HepG2 (cell line): ENCODE measurements around the gene HSPB7. TPM values are rescaled to one million over a fixed set of nuclear protein-coding genes. Genes with fewer than 3 reads are reported as not detected.

Experiments used
- AGO1 ChIP-seq: fragments of 200-400 bp; formaldehyde crosslinking; IDR thresholded peaks from 2 replicates; pipeline ENCODE4 v1.6.1; 2017; ENCODE audit warnings: mild to moderate bottlenecking, low read depth, low read length, moderate library complexity; ENCODE audit not compliant: poor library complexity, severe bottlenecking
- ELF3 ChIP-seq: IDR thresholded peaks from 2 replicates; pipeline ENCODE4 v1.6.1; 2016; ENCODE audit warnings: missing genetic modification reagents, missing compliant biosample characterization
- HMGA1 ChIP-seq: sonication (generic); formaldehyde crosslinking; conservative IDR thresholded peaks from 2 replicates; pipeline ENCODE4 v1.4.0; 2020; ENCODE audit warnings: missing genetic modification reagents
- KLF13 ChIP-seq: sonication (generic); formaldehyde crosslinking; IDR thresholded peaks from 2 replicates; pipeline ENCODE4 v1.4.0; 2020; ENCODE audit warnings: mild to moderate bottlenecking, missing genetic modification reagents
- MTF2 ChIP-seq: sonication (generic); formaldehyde crosslinking; IDR thresholded peaks from 2 replicates; pipeline ENCODE4 v1.5.0; 2020; ENCODE audit warnings: missing genetic modification reagents, borderline replicate concordance
- MYC ChIP-seq: sonication (generic); formaldehyde crosslinking; IDR thresholded peaks from 2 replicates; pipeline ENCODE4 v1.9.0; 2021; ENCODE audit warnings: missing genetic modification reagents, borderline replicate concordance
- PCBP2 ChIP-seq: fragments of 200-400 bp; formaldehyde crosslinking; optimal IDR thresholded peaks from 2 replicates; pipeline ENCODE3; 2018; ENCODE audit warnings: low read length, low read depth; ENCODE audit not compliant: poor library complexity, severe bottlenecking
- PHF21A ChIP-seq: sonication (generic); formaldehyde crosslinking; IDR thresholded peaks from 2 replicates; pipeline ENCODE4 v1.5.0; 2020; ENCODE audit warnings: mild to moderate bottlenecking, missing genetic modification reagents
- RELA ChIP-seq: sonication (generic); formaldehyde crosslinking; IDR thresholded peaks from 2 replicates; pipeline ENCODE4 v1.4.0; 2020; ENCODE audit warnings: missing genetic modification reagents
- RXRA ChIP-seq: sonication (generic); formaldehyde crosslinking; IDR thresholded peaks from 2 replicates; pipeline ENCODE4 v1.5.1; 2020; ENCODE audit warnings: missing genetic modification reagents
- SAP130 ChIP-seq: IDR thresholded peaks from 2 replicates; pipeline ENCODE4 v1.6.1; 2016; ENCODE audit warnings: low read depth
- SMYD3 ChIP-seq: sonication (generic); formaldehyde crosslinking; IDR thresholded peaks from 2 replicates; pipeline ENCODE4 v1.8.1; 2023; ENCODE audit warnings: mild to moderate bottlenecking, missing genetic modification reagents
- SRSF1 ChIP-seq: fragments of 200-400 bp; formaldehyde crosslinking; optimal IDR thresholded peaks from 2 replicates; pipeline ENCODE3; 2017; ENCODE audit warnings: mild to moderate bottlenecking, low read depth, low read length, moderate library complexity
- TEAD3 ChIP-seq: optimal IDR thresholded peaks from 2 replicates; pipeline ENCODE3; 2016; ENCODE audit warnings: borderline replicate concordance
- ZNF329 ChIP-seq: sonication (generic); formaldehyde crosslinking; IDR thresholded peaks from 2 replicates; pipeline ENCODE4 v1.9.0; 2021; ENCODE audit warnings: low read depth, mild to moderate bottlenecking, missing genetic modification reagents
- ZNF773 ChIP-seq: sonication (generic); formaldehyde crosslinking; IDR thresholded peaks from 2 replicates; pipeline ENCODE4 v1.4.0; 2020; ENCODE audit warnings: missing genetic modification reagents, borderline replicate concordance
- polyA plus RNA-seq, 8 experiments: library from polyadenylated mRNA; depleted of rRNA in 3 of 8; stranded (reverse) in 7 of 8; unstranded in 1 of 8; fragments of >200 nt; fragmentation: Illumina TruSeq in 4 of 8; extraction: Trizol in 4 of 8; gene quantifications; 2 replicates each; pipeline versions ENCODE4 v1.2.1 to v1.2.3, GENCODE V29; 2011 to 2016; ENCODE audit warnings: low read depth in 4 of 8, missing spikeins in 1 of 8, mixed read lengths in 1 of 8; ENCODE audit not compliant: insufficient read depth in 1 of 8
- total RNA-seq, 5 experiments: library from RNA; depleted of rRNA; stranded (reverse); fragments of >200 nt; fragmentation: Illumina TruSeq; extraction: Trizol; gene quantifications; 2 replicates each; pipeline ENCODE4 v1.2.3, GENCODE V29; 2016; ENCODE audit warnings: low read depth in 1 of 5
- TF ChIP-seq, protein P1 (sequence below): sonication (generic); formaldehyde crosslinking; IDR thresholded peaks from 2 replicates; pipeline ENCODE4 v1.5.0; 2020; ENCODE audit warnings: missing genetic modification reagents
- TF ChIP-seq, protein P2 (sequence below): sonication (generic); formaldehyde crosslinking; IDR thresholded peaks from 2 replicates; pipeline ENCODE4 v1.5.1; 2020; ENCODE audit warnings: mild to moderate bottlenecking, missing genetic modification reagents
- TF ChIP-seq, protein P3 (sequence below): sonication (generic); formaldehyde crosslinking; IDR thresholded peaks from 2 replicates; pipeline ENCODE4 v1.4.0; 2020; ENCODE audit warnings: missing genetic modification reagents
- TF ChIP-seq, protein P4 (sequence below): IDR thresholded peaks from 2 replicates; pipeline ENCODE4 v1.6.1; 2016
- TF ChIP-seq, protein P5 (sequence below): sonication (generic); formaldehyde crosslinking; IDR thresholded peaks from 2 replicates; pipeline ENCODE4 v1.4.0; 2020; ENCODE audit warnings: missing genetic modification reagents

The HSPB7 gene
- total and polyA plus RNA-seq, 2 of the 13 experiments (the other 11 are each of a cell fraction or from before 2014, with no cell fraction given) = 0.20 TPM; not detected in 1

DNA sequence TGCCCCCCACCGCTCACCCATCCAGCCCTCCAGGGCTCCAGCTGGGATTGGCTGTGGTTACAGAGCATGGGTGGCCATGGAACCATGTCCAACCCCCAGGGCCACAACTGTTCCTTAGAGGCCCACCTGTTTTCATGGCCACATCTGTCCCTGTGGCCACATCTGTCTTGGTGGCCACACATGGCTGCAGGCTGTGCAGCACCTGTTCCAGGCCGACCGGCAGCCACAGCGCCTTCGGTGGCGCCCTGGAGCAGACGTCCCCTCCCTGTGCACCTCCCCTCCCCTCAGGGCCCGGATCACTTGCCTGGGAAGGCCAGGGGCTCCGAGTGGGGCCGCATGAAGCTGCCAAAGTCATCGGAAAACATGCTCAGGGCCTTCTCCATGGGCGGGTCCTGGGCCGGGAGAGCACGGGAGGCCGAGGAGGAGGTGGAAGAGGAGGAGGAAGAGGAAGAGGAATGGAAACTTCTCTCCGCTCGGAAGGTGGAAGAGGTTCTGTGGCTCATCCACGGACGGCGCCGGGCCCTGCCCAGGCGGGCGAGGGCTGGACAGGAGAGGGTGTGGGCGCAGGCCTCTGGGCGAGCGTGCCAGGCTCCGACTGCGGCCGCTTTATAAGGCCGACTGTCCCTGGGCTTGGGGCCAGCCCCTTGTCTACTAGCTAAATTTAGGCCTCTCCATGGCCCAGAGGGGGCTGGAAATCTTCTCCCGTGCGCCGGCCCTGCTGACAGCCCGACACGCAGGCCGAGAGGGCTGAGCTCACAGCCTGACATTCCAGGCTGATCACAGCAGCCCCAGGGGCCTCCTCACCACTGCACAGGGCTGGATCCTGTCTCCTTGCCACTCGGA lies at the start of gene HSPB7 (continued):
- TF ChIP-seq, protein P1, sequence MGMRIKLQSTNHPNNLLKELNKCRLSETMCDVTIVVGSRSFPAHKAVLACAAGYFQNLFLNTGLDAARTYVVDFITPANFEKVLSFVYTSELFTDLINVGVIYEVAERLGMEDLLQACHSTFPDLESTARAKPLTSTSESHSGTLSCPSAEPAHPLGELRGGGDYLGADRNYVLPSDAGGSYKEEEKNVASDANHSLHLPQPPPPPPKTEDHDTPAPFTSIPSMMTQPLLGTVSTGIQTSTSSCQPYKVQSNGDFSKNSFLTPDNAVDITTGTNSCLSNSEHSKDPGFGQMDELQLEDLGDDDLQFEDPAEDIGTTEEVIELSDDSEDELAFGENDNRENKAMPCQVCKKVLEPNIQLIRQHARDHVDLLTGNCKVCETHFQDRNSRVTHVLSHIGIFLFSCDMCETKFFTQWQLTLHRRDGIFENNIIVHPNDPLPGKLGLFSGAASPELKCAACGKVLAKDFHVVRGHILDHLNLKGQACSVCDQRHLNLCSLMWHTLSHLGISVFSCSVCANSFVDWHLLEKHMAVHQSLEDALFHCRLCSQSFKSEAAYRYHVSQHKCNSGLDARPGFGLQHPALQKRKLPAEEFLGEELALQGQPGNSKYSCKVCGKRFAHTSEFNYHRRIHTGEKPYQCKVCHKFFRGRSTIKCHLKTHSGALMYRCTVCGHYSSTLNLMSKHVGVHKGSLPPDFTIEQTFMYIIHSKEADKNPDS (CRISPR knock-in tag) = no peak
- TF ChIP-seq, protein P2, sequence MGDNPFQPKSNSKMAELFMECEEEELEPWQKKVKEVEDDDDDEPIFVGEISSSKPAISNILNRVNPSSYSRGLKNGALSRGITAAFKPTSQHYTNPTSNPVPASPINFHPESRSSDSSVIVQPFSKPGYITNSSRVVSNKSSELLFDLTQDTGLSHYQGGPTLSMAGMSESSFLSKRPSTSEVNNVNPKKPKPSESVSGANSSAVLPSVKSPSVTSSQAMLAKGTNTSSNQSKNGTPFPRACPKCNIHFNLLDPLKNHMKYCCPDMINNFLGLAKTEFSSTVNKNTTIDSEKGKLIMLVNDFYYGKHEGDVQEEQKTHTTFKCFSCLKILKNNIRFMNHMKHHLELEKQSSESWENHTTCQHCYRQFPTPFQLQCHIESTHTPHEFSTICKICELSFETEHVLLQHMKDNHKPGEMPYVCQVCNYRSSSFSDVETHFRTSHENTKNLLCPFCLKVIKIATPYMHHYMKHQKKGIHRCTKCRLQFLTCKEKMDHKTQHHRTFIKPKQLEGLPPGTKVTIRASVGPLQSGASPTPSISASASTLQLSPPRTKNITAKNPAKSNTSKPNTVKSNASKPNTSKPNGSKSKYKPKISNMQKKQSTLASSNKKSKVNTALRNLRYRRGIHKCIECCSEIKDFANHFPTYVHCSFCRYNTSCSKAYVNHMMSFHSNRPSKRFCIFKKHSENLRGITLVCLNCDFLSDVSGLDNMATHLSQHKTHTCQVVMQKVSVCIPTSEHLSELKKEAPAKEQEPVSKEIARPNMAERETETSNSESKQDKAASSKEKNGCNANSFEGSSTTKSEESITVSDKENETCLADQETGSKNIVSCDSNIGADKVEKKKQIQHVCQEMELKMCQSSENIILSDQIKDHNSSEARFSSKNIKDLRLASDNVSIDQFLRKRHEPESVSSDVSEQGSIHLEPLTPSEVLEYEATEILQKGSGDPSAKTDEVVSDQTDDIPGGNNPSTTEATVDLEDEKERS = no peak
- peak; percentile 28 for TF ChIP-seq SRSF1
- TF ChIP-seq KLF13 (CRISPR knock-in tag) = no peak
- 0 out of 2 replicates have a peak, but pooled peaks have one; percentile 47 for TF ChIP-seq MTF2 (CRISPR knock-in tag)
- TF ChIP-seq, protein P3, sequence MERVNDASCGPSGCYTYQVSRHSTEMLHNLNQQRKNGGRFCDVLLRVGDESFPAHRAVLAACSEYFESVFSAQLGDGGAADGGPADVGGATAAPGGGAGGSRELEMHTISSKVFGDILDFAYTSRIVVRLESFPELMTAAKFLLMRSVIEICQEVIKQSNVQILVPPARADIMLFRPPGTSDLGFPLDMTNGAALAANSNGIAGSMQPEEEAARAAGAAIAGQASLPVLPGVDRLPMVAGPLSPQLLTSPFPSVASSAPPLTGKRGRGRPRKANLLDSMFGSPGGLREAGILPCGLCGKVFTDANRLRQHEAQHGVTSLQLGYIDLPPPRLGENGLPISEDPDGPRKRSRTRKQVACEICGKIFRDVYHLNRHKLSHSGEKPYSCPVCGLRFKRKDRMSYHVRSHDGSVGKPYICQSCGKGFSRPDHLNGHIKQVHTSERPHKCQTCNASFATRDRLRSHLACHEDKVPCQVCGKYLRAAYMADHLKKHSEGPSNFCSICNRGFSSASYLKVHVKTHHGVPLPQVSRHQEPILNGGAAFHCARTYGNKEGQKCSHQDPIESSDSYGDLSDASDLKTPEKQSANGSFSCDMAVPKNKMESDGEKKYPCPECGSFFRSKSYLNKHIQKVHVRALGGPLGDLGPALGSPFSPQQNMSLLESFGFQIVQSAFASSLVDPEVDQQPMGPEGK (CRISPR knock-in tag) = peak; percentile 65
- TF ChIP-seq RXRA (CRISPR knock-in tag) = no peak
- peak; percentile 19; the same call in 1 of the 2 replicates for TF ChIP-seq ELF3 (CRISPR knock-in tag)
- TF ChIP-seq, protein P4, sequence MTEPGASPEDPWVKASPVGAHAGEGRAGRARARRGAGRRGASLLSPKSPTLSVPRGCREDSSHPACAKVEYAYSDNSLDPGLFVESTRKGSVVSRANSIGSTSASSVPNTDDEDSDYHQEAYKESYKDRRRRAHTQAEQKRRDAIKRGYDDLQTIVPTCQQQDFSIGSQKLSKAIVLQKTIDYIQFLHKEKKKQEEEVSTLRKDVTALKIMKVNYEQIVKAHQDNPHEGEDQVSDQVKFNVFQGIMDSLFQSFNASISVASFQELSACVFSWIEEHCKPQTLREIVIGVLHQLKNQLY (CRISPR knock-in tag) = 0 out of 2 replicates have a peak, but pooled peaks have one; percentile 18
- no peak for TF ChIP-seq RELA
- no peak for TF ChIP-seq PHF21A (CRISPR knock-in tag)
- TF ChIP-seq TEAD3 (CRISPR knock-in tag) = peak; percentile 25
- no peak for TF ChIP-seq ZNF773 (CRISPR knock-in tag)
- TF ChIP-seq, protein P5, sequence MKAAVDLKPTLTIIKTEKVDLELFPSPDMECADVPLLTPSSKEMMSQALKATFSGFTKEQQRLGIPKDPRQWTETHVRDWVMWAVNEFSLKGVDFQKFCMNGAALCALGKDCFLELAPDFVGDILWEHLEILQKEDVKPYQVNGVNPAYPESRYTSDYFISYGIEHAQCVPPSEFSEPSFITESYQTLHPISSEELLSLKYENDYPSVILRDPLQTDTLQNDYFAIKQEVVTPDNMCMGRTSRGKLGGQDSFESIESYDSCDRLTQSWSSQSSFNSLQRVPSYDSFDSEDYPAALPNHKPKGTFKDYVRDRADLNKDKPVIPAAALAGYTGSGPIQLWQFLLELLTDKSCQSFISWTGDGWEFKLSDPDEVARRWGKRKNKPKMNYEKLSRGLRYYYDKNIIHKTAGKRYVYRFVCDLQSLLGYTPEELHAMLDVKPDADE (CRISPR knock-in tag) = no peak
- TF ChIP-seq AGO1 = peak; percentile 34
- TF ChIP-seq PCBP2 = no peak
- TF ChIP-seq MYC (CRISPR knock-in tag) = peak; percentile 45; the same call in 1 of the 2 replicates
- peak; percentile 48; the same call in 1 of the 2 replicates for TF ChIP-seq SAP130 (CRISPR knock-in tag)
- TF ChIP-seq SMYD3 = no peak
- no peak for TF ChIP-seq ZNF329
- TF ChIP-seq HMGA1 = no peak
